Activated T-cell treated with anti-CD3 and anti-CD28 coated beads, Interleukin-2, amount 50 U/mL, for 72 hours (primary cell): ENCODE data around the gene EIF3F. TPM values are rescaled to one million over a fixed set of nuclear protein-coding genes. Genes with fewer than 3 reads are reported as not detected.

Experiments
- ATAC-seq, 2 donors: fragments of 150-1000 bp; cut with Tn5 transposase; replicated peaks in 1 of 2; 2 replicates each; pipeline ENCODE4 v1.10.0; 2021; ENCODE audit warnings: moderate library complexity in 2 of 2, mild to moderate bottlenecking in 1 of 2
- DNase-seq, 2 donors: peaks; one replicate each; pipeline ENCODE4 v3.0.0; 2021 to 2022; ENCODE audit warnings: mixed read lengths in 1 of 2
- H3K27ac Mint-ChIP-seq: one replicate; pipeline ENCODE4 v1.8.0; 2022; ENCODE audit warnings: mild to moderate bottlenecking, moderate library complexity, mixed read lengths
- H3K27me3 Mint-ChIP-seq: one replicate; pipeline ENCODE4 v1.8.0; 2022; ENCODE audit warnings: low read depth, mixed read lengths
- H3K36me3 Mint-ChIP-seq, 2 donors: one replicate each; pipeline ENCODE4 v1.8.0; 2022; ENCODE audit warnings: mixed read lengths in 2 of 2, mild to moderate bottlenecking in 1 of 2; ENCODE audit not compliant: insufficient read depth in 2 of 2
- H3K4me1 Mint-ChIP-seq: one replicate; pipeline ENCODE4 v1.8.0; 2022; ENCODE audit warnings: low read depth, mixed read lengths
- H3K4me3 Mint-ChIP-seq, 2 donors: one replicate each; pipeline ENCODE4 v1.8.0; 2022; ENCODE audit warnings: mild to moderate bottlenecking in 2 of 2, mixed read lengths in 2 of 2, moderate library complexity in 2 of 2
- H3K9me3 Mint-ChIP-seq, 2 donors: one replicate each; pipeline ENCODE4 v1.8.0; 2022; ENCODE audit warnings: mixed read lengths in 2 of 2
- total RNA-seq, 2 donors: library from RNA; stranded (reverse); gene quantifications; one replicate each; pipeline ENCODE4 v1.2.3, GENCODE V29; 2022

Gene EIF3F
- total RNA-seq, 2 donors from 2014 or later: 287 to 325 TPM

GRCh38 chr11:8032122-8032521 lies 45.0 kb downstream of the EIF3F start:
- no peaks in the 10 kb centered on the region for H3K36me3 Mint-ChIP-seq
- DNase-seq (no peak), ATAC-seq (no peak)
- H3K9me3 Mint-ChIP-seq: no peaks in the 10 kb centered on the region
- peaks cover 8% of the 10 kb centered on the region for H3K4me1 Mint-ChIP-seq
- no peak overlapping the region for H3K27ac Mint-ChIP-seq
- peaks cover 31% of the 10 kb centered on the region for H3K27me3 Mint-ChIP-seq
- no peak overlapping the region for H3K4me3 Mint-ChIP-seq

DNA sequence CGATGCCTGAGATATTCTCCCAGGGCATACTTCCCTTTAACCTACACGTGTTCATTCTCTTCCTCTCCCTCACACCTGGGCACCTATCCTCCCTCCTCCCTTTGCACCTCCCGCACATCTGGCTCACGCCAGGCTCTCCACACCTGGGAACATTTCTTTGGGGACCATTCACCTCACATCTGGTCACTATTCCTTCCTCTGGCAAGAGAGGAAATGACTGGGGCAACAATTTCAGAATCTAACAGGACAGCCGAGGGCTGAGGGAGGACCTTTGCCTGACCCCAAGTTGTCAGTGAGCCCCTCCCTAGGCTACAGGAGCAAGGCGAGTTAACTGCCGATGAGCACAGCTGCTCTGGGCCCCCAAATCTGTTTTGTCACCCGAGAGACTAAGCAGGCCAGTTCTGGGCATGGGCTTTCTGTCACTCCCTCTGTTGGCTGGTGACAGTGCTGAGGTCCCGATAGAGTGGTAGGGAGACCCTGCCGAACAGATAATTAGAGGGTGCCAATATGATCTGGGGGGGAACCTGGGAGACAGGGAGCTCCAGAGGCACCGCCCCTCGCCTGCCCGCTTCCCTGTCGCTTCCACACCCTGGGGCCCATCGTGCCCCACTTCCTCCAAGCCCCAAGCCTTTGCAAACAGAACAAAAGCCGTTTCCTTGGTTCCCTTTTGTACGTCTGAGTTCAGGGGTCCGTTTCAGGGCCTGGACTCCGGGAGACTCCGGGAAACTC lies 45.6 kb downstream of the EIF3F start:
- H3K4me3 Mint-ChIP-seq: peak overlapping the region; percentile 48 to 53
- no peaks in the 10 kb centered on the region for H3K9me3 Mint-ChIP-seq
- no peaks in the 10 kb centered on the region for H3K36me3 Mint-ChIP-seq
- ATAC-seq (peak in 1 of 2 donors; percentile 32), DNase-seq (no peak)
- no peak overlapping the region for H3K27ac Mint-ChIP-seq
- peaks cover 31% of the 10 kb centered on the region for H3K27me3 Mint-ChIP-seq
- H3K4me1 Mint-ChIP-seq: peaks cover 8% of the 10 kb centered on the region

DNA sequence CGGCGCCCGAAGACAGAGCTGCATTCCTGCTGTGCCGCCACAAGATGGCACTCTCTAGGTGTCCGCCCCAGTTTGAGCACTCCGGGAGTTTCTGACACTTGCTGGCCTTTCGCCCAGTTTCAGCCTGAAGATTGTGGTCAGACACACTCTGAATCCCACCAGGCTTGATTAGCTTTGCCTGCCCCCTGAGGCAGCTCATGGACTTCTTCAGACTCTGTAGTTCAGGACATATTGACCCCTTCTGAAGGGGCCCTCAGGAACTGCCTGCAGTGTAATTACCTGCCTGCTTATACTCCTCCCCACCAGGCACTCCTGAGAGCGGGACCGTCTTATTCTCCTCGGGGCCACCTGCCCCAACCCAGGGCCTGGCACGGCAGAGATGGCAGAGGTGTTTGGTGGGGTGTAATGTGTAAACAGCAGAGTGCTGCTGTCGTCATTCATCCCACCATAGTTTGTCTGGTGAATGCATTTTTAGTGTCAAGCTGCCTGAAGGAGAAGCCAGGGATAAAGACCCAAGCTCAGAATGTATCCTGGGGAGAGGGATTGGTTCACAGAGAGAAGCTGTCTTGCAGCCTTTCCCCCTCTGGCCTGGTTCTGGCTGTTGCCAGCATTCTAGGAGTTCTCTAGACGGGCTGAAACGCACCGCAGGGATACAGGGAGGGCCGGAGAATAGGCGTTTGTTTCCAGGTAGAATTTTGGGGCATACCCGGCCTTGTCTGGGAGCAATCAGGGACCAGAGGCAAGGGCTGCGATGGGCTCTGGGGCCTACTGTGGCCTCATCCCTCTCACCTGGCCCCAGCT lies 46.4 kb downstream of the EIF3F start:
- ATAC-seq: peak; percentile 79 to 83
- Mint-ChIP-seq H3K27me3 (peaks cover 31% of the 10 kb centered on the region), H3K9me3 (no peaks in the 10 kb centered on the region), H3K4me3 (peak overlapping the region; percentile 48 to 53), H3K4me1 (peaks cover 8% of the 10 kb centered on the region), H3K36me3 (no peaks in the 10 kb centered on the region), H3K27ac (no peak overlapping the region)
- DNase-seq: peak; percentile 46 to 53

DNA sequence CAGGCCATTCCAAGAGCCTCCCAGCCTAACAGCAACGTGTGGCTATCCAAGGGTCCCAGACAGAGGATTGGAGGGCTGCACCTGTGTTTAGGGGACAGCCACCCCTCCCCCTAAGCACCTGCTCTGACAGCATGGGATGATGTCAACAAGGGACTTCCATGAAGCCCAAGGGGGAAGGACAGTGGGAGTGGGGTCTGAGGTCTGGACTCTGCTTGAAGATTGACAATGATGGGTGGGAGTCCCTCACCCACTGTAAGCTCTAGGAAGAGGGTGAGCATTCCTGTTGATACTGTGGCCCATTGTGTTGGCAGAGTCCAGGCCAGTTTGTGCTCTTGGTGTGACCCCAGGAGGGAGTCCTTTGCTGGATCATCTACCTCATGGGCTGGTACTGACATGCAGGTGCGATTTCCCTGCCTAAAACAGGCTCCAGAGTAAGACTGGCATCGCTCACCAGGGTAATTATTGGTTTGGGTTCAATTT lies 47.0 kb downstream of the EIF3F start:
- Mint-ChIP-seq H3K27me3 (peaks cover 31% of the 10 kb centered on the region), H3K9me3 (no peaks in the 10 kb centered on the region), H3K36me3 (no peaks in the 10 kb centered on the region), H3K27ac (no peak overlapping the region), H3K4me3 (no peak overlapping the region), H3K4me1 (peaks cover 8% of the 10 kb centered on the region)
- ATAC-seq (no peak), DNase-seq (no peak)

- Mint-ChIP-seq H3K36me3 (no peaks in the 10 kb centered on the region), H3K27ac (no peak overlapping the region), H3K4me1 (peaks cover 8% of the 10 kb centered on the region), H3K27me3 (peaks cover 28% of the 10 kb centered on the region), H3K4me3 (no peak overlapping the region), H3K9me3 (no peaks in the 10 kb centered on the region)
- ATAC-seq (no peak), DNase-seq (no peak)
Observed at GRCh38 chr11:8034604-8035190, 47.6 kb downstream of the EIF3F start.

GRCh38 chr11:8035200-8035855 lies 48.2 kb downstream of the EIF3F start:
- Mint-ChIP-seq H3K4me3 (no peak overlapping the region), H3K9me3 (no peaks in the 10 kb centered on the region), H3K36me3 (no peaks in the 10 kb centered on the region), H3K27ac (no peak overlapping the region), H3K4me1 (peaks cover 8% of the 10 kb centered on the region), H3K27me3 (peaks cover 22% of the 10 kb centered on the region)
- ATAC-seq (no peak), DNase-seq (no peak)

GRCh38 chr11:8036002-8036802 lies 49.1 kb downstream of the EIF3F start:
- Mint-ChIP-seq H3K4me3 (no peak overlapping the region), H3K9me3 (no peaks in the 10 kb centered on the region), H3K36me3 (no peaks in the 10 kb centered on the region), H3K4me1 (peaks cover 8% of the 10 kb centered on the region), H3K27ac (no peak overlapping the region), H3K27me3 (peaks cover 14% of the 10 kb centered on the region)
- DNase-seq (no peak), ATAC-seq (no peak)

- ATAC-seq (no peak), DNase-seq (no peak)
- Mint-ChIP-seq H3K36me3 (no peaks in the 10 kb centered on the region), H3K27ac (no peak overlapping the region), H3K4me3 (no peak overlapping the region), H3K9me3 (no peaks in the 10 kb centered on the region), H3K27me3 (peaks cover 14% of the 10 kb centered on the region), H3K4me1 (peaks cover 8% of the 10 kb centered on the region)
Observed at GRCh38 chr11:8036986-8037385, 49.8 kb downstream of the EIF3F start.

DNA sequence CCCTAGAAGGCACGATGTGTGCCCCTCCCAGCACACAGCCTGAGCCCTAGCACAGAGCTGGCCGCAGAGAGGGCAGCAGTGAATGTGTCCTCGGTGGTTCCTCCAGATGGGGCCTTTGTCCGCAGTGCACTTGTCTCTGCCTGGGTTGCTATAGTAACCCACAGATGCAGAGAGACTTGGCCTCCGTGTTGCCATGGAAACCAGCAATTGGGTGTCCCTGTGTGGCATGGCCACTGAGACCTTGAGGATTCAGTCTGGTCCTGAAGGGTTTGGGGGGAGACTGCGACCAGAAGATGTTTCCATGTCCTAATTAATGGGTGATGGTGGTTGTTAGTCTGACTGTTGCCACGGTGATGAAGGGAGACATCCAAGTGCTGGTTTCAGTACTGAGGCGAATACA lies 51.3 kb downstream of the EIF3F start:
- no peak overlapping the region for H3K27ac Mint-ChIP-seq
- H3K4me3 Mint-ChIP-seq: no peak overlapping the region
- peaks cover 2% of the 10 kb centered on the region for H3K27me3 Mint-ChIP-seq
- peaks cover under 1% of the 10 kb centered on the region for H3K4me1 Mint-ChIP-seq
- no peaks in the 10 kb centered on the region for H3K9me3 Mint-ChIP-seq
- no peak for ATAC-seq
- no peak for DNase-seq
- no peaks in the 10 kb centered on the region for H3K36me3 Mint-ChIP-seq

DNA sequence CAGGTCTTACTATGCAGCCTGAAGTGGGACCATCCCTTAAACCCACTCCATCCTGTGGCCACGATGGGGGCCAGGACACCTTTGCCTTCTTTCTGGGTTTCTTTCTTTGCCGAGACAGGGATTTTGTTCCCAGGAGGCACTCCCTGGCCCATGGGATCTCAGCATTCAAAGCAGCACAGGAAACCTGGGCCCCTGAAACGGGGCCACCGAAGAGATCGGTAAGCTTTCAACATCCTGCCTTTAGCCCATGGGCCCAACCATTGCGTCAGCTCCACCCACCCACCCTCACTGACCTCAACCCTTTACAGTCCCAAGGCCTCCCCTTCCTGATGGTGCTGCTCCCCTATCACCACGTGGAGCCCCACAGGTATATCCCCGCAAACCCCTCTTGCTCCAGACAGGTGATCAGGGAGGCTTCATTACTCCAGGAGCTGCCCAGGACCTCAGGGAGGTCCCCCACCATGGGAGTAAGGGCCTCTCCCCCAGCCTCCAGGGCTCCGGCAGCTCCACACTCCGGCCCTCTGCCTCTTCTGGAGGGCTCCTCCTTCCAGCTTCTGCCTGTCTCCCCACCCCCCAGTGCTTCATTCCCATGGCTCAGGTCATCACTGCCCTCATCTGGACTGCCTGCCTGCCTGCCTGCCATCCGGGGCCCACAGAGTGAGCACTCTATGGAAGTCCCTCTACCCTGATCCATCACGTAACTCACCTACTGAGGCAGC lies 51.8 kb downstream of the EIF3F start:
- no peak for DNase-seq
- Mint-ChIP-seq H3K27ac (no peak overlapping the region), H3K4me1 (no peaks in the 10 kb centered on the region), H3K4me3 (no peak overlapping the region), H3K9me3 (no peaks in the 10 kb centered on the region), H3K36me3 (no peaks in the 10 kb centered on the region), H3K27me3 (peaks cover 4% of the 10 kb centered on the region)
- no peak for ATAC-seq

GRCh38 chr11:8039530-8040260 lies 52.6 kb downstream of the EIF3F start:
- Mint-ChIP-seq H3K27me3 (peaks cover 11% of the 10 kb centered on the region), H3K4me3 (no peak overlapping the region), H3K27ac (no peak overlapping the region), H3K4me1 (no peaks in the 10 kb centered on the region), H3K36me3 (no peaks in the 10 kb centered on the region), H3K9me3 (no peaks in the 10 kb centered on the region)
- no peak for ATAC-seq
- DNase-seq: no peak
